Activated T-cell treated with anti-CD3 and anti-CD28 coated beads, Interleukin-2, amount 50 U/mL, for 4 hours (primary cell): Measurements from ENCODE around the gene NUAK2. TPM values are rescaled to one million over a fixed set of nuclear protein-coding genes. Genes with fewer than 3 reads are reported as not detected.
"Not testable (repeated sequence)": the region's sequence is repeated elsewhere in the genome, so short reads cannot be mapped to it uniquely, and the experiment has no call there.

ENCODE experiments used
- ATAC-seq, 2 donors: fragments of 200-7000 bp; cut with Tn5 transposase; one replicate each; pipeline ENCODE4 v1.10.0; 2021
- DNase-seq: peaks from one replicate; pipeline ENCODE4 v3.0.0-alpha.2; 2020
- H3K27me3 Mint-ChIP-seq: one replicate; pipeline ENCODE4 v1.8.0; 2021; ENCODE audit warnings: low read depth, mixed read lengths
- H3K36me3 Mint-ChIP-seq: one replicate; pipeline ENCODE4 v1.8.0; 2022; ENCODE audit warnings: mixed read lengths; ENCODE audit not compliant: insufficient read depth
- H3K4me1 Mint-ChIP-seq: one replicate; pipeline ENCODE4 v1.8.0; 2021; ENCODE audit warnings: low read depth, mixed read lengths
- H3K4me3 Mint-ChIP-seq: one replicate; pipeline ENCODE4 v1.8.0; 2021; ENCODE audit warnings: mild to moderate bottlenecking, moderate library complexity, mixed read lengths
- H3K9me3 Mint-ChIP-seq: one replicate; pipeline ENCODE4 v1.8.0; 2021; ENCODE audit warnings: mixed read lengths
- total RNA-seq, 3 donors: library from RNA; stranded (reverse); gene quantifications; one replicate each; pipeline ENCODE4 v1.2.1, GENCODE V29; 2021

Gene NUAK2
- total RNA-seq, 3 donors from 2014 or later, result 1.4 to 1.7 (median 1.5) TPM

- peak overlapping the region; percentile 70 for H3K4me3 Mint-ChIP-seq
Observed at GRCh38 chr1:205286335-205286950, 35.1 kb downstream of the NUAK2 start.

DNA sequence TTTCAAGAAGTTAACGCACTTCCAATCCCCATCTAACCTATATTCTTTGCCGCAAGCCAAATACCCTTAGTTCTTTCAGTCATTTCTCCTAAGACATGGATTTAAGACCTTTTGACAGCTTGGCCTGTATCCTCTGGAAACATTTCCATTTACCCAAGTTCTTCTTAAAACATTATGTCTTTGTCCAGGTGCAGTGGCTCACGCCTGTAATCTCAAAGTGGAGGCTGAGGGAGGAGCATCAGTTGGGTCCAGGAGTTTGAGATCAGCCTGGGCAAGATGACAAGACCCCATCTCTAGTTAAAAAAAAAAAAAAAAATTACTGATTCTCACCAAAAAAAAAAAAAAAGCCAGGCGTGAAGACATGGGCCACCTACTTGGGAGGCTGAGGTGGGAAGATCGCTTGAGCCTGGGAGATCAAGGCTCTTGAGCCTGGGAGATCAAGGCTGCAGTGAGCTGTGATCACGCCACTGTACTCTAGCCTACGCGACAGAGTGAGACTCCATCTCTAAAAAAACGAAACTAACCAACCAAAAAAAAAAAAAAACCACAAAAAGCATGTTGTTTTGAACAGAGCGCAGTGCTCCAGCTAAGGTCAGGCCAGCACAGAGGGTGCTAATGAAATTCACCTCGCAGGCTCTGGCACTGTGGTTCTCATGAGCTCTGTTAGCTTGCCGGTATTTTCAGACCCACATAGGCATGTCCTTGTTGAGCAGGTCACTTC is 36.0 kb downstream of the NUAK2 start:
- Mint-ChIP-seq H3K36me3 (no peaks in the 10 kb centered on the region), H3K4me1 (peaks cover 79% of the 10 kb centered on the region), H3K9me3 (no peaks in the 10 kb centered on the region), H3K4me3 (peak overlapping the region; percentile 70), H3K27me3 (no peaks in the 10 kb centered on the region)
- DNase-seq (peak; percentile 43), ATAC-seq (peak; percentile 38 to 46)

More at GRCh38 chr1:205286335-205286950, 35.1 kb downstream of the NUAK2 start:
- Mint-ChIP-seq H3K9me3 (no peaks in the 10 kb centered on the region), H3K36me3 (no peaks in the 10 kb centered on the region), H3K27me3 (no peaks in the 10 kb centered on the region), H3K4me1 (peaks cover 78% of the 10 kb centered on the region)
- ATAC-seq (peak in 1 of 2 donors; percentile 12), DNase-seq (peak; percentile 29)

DNA sequence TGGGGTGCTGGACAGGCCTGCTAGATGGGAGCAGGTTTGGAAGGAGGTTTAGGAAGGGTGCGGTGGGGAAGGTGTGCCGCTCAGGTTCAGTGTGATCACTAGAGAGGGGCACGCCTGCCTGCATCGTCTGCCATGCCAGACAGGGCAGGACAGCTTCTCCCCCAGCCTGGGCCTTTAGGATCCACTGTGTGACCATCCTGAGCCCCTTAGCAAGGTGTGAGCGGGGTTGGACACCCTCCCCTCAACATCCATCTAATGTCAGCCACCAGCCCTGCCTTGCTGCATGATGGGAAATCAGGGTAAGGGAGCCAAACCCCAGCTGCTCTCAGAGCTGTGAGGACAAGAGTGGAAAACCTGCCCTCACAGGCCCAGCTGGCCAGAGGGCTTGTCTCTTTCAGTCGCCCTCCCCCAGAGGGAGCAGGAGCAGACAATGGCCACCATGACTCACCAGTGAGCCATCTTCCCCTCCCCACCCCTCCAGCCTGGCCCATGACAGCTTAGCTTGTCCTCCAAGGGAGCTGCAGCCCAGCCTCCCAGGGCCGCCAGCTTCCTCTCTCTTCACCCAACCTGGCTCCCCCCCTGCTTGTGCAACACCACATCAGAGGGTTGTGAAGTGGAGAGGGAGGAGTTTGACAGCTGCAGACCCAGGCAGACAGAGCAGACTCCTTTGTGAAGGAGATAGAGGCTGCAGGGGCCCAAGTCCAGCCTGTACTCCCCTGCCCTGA is 37.0 kb downstream of the NUAK2 start:
- Mint-ChIP-seq H3K36me3 (no peaks in the 10 kb centered on the region), H3K4me1 (peaks cover 84% of the 10 kb centered on the region), H3K9me3 (no peaks in the 10 kb centered on the region), H3K4me3 (peak overlapping the region; percentile 70), H3K27me3 (no peaks in the 10 kb centered on the region)
- ATAC-seq (peak; percentile 63 to 65), DNase-seq (peak; percentile 81)

GRCh38 chr1:205283270-205284147 is 38.0 kb downstream of the NUAK2 start:
- no peaks in the 10 kb centered on the region for H3K27me3 Mint-ChIP-seq
- DNase-seq, result no peak
- H3K9me3 Mint-ChIP-seq, result no peaks in the 10 kb centered on the region
- peaks cover 87% of the 10 kb centered on the region for H3K4me1 Mint-ChIP-seq
- H3K36me3 Mint-ChIP-seq, result no peaks in the 10 kb centered on the region
- no peak overlapping the region for H3K4me3 Mint-ChIP-seq
- ATAC-seq, result no peak

DNA sequence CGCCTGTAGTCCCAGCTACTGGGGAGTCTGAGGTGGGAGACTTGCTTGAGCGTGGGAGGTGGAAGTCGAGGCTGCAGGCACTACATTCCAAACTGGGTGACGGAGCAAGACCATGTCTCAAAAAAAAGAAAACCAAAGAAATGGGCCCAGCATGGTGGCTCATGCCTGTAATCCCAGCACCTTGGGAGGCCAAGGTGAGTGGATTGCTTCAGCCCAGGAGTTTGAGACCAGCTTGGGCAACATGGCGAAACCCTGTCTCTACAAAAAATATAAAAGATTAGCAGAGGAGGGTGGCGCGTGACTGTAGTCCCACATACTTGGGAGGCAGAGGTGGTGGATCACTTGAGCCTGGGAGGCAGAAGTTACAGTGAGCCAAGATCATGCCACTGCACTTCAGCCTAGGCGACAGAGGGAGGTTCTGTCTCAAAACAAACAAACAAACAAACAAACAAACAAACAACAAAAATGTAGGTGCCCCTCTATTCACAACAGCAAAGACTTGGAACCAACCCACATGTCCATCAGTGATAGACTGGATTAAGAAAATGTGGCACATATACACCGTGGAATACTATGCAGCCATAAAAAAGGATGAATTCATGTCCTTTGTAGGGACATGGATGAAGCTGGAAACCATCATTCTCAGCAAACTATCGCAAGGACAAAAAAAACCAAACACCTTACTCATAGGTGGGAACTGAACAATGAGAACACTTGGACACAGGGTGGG is 40.7 kb downstream of the NUAK2 start:
- H3K36me3 Mint-ChIP-seq, H3K4me3 Mint-ChIP-seq, DNase-seq, H3K27me3 Mint-ChIP-seq, H3K9me3 Mint-ChIP-seq, ATAC-seq: not testable (repeated sequence)
- peaks cover 72% of the 10 kb centered on the region for H3K4me1 Mint-ChIP-seq

DNA sequence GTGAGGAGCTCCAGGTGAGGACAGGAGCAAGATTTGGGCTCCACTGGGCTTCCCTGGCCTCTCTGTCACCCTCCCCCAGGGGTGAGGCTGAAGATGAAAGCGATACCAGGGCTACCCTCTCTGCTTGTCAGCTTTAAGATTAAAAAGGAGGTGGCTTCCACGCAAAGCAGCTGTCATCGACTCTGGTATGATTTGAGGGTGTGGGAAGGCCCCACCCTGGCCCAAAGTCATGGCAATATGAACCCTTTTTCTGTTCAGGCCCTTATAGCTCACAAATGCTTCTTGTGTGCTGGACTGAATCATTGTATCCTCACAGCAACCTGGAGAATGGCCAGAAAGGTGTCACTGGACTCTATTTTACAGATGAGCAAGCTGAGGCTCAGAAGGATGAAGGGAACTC is 41.6 kb downstream of the NUAK2 start:
- no peaks in the 10 kb centered on the region for H3K9me3 Mint-ChIP-seq
- H3K4me1 Mint-ChIP-seq, result peaks cover 72% of the 10 kb centered on the region
- H3K27me3 Mint-ChIP-seq, result no peaks in the 10 kb centered on the region
- ATAC-seq (peak; percentile 39 to 55), DNase-seq (no peak)
- H3K36me3 Mint-ChIP-seq, result no peaks in the 10 kb centered on the region
- no peak overlapping the region for H3K4me3 Mint-ChIP-seq

- Mint-ChIP-seq H3K27me3 (no peaks in the 10 kb centered on the region), H3K36me3 (no peaks in the 10 kb centered on the region), H3K4me3 (no peak overlapping the region), H3K9me3 (no peaks in the 10 kb centered on the region), H3K4me1 (peaks cover 57% of the 10 kb centered on the region)
- no peak for DNase-seq
- ATAC-seq, result no peak
Observed at GRCh38 chr1:205276689-205277065, 44.9 kb downstream of the NUAK2 start.

DNA sequence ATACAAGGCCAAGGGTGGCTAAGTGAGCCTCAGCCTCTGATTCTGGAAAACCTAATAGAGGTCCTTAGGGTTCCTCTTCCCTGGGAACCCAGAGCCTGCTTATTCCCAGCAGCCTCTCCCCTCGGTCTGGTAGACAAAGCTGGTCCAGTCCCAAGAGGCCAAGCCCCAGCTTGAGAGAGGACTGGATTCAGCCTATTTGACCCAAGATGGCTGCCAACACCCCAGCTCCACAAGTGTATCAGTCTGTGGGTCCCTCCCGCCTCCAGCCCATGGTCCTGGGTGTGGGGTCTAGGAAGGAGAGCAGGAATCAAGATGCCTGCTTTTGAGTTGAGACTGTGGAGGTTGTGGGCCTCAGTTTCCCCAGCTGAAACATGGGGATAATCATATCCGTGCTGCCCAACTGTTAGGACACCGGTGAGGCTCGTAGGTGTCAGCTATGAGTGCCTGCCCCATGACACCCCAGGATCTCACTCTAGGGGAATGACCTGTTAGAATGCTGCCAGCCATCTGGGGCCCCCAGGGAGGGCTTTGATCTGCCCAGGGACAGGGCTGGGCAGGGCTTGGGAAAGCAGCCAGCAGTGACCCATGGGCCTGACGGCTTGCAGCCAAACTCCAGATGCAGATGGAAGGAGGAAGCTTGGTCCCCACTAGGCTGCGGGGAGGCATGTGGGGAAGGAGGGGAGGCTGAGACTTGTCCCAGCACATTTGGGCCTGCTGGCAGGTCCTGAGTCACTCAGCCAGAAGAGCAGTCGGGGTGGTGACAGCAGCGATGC is 45.4 kb downstream of the NUAK2 start:
- H3K9me3 Mint-ChIP-seq, result no peaks in the 10 kb centered on the region
- no peaks in the 10 kb centered on the region for H3K27me3 Mint-ChIP-seq
- no peaks in the 10 kb centered on the region for H3K36me3 Mint-ChIP-seq
- peaks cover 57% of the 10 kb centered on the region for H3K4me1 Mint-ChIP-seq
- ATAC-seq (no peak), DNase-seq (no peak)
- no peak overlapping the region for H3K4me3 Mint-ChIP-seq

- Mint-ChIP-seq H3K4me3 (no peak overlapping the region), H3K36me3 (no peaks in the 10 kb centered on the region), H3K27me3 (no peaks in the 10 kb centered on the region), H3K9me3 (no peaks in the 10 kb centered on the region), H3K4me1 (peaks cover 50% of the 10 kb centered on the region)
- DNase-seq (no peak), ATAC-seq (no peak)
Observed at GRCh38 chr1:205275133-205275532, 46.4 kb downstream of the NUAK2 start.

- no peak for DNase-seq
- peak; percentile 15 to 24 for ATAC-seq
- H3K4me3 Mint-ChIP-seq, result no peak overlapping the region
- H3K27me3 Mint-ChIP-seq, result no peaks in the 10 kb centered on the region
- H3K36me3 Mint-ChIP-seq, result peaks cover 2% of the 10 kb centered on the region
- H3K4me1 Mint-ChIP-seq, result peaks cover 41% of the 10 kb centered on the region
- no peaks in the 10 kb centered on the region for H3K9me3 Mint-ChIP-seq
Observed at GRCh38 chr1:205274041-205274691, 47.4 kb downstream of the NUAK2 start.

GRCh38 chr1:205273551-205273982 is 48.0 kb downstream of the NUAK2 start:
- peak; percentile 89 for DNase-seq
- Mint-ChIP-seq H3K27me3 (no peaks in the 10 kb centered on the region), H3K4me1 (peaks cover 35% of the 10 kb centered on the region), H3K4me3 (peak overlapping the region; percentile 42), H3K36me3 (peaks cover 2% of the 10 kb centered on the region), H3K9me3 (no peaks in the 10 kb centered on the region)
- peak; percentile 89 to 90 for ATAC-seq

- peaks cover 2% of the 10 kb centered on the region for H3K36me3 Mint-ChIP-seq
- no peaks in the 10 kb centered on the region for H3K9me3 Mint-ChIP-seq
- peaks cover 27% of the 10 kb centered on the region for H3K4me1 Mint-ChIP-seq
- no peaks in the 10 kb centered on the region for H3K27me3 Mint-ChIP-seq
- no peak for DNase-seq
- ATAC-seq, result no peak
- H3K4me3 Mint-ChIP-seq, result no peak overlapping the region
Observed at GRCh38 chr1:205272536-205272935, 49.0 kb downstream of the NUAK2 start.
